Measurements from ENCODE around the gene ATP9A.

DNA sequence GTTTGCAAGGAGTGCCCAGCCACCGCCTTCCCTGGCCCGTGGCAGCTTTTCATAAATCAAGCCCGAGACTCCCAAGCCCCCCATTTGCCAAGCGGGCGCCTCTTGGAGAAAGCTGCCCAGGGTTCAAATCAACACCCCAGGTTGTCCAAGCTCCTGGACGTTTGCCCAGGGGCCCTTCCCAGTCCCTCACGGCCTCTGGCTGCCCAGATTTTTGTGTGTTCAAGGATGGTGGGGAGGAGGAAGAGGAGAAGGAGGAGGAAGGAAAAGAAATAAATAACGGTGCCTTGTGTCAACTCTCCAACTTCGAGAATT is 205.1 kb downstream of the ATP9A start:
- TF ChIP-seq, protein P1, sequence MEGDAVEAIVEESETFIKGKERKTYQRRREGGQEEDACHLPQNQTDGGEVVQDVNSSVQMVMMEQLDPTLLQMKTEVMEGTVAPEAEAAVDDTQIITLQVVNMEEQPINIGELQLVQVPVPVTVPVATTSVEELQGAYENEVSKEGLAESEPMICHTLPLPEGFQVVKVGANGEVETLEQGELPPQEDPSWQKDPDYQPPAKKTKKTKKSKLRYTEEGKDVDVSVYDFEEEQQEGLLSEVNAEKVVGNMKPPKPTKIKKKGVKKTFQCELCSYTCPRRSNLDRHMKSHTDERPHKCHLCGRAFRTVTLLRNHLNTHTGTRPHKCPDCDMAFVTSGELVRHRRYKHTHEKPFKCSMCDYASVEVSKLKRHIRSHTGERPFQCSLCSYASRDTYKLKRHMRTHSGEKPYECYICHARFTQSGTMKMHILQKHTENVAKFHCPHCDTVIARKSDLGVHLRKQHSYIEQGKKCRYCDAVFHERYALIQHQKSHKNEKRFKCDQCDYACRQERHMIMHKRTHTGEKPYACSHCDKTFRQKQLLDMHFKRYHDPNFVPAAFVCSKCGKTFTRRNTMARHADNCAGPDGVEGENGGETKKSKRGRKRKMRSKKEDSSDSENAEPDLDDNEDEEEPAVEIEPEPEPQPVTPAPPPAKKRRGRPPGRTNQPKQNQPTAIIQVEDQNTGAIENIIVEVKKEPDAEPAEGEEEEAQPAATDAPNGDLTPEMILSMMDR (conservative IDR thresholded peaks at IDR 0.05): no peak
- TF ChIP-seq EZH2 (IDR thresholded peaks at IDR 0.05; ENCODE audit: low read depth): no peak
